Endodermal cell (in vitro differentiated cells): Measurements from ENCODE around the gene FGFRL1. TPM values are rescaled to one million over a fixed set of nuclear protein-coding genes. Genes with fewer than 3 reads are reported as not detected.

ENCODE experiments used
- DNase-seq: peaks from one replicate; pipeline ENCODE4 v3.0.0-alpha.2; 2017
- H3K27ac ChIP-seq: 2 replicates; pipeline ENCODE4 v1.5.1; 2013; ENCODE audit warnings: mild to moderate bottlenecking, low read depth, low read length, moderate library complexity
- H3K27me3 ChIP-seq: 2 replicates; pipeline ENCODE4 v1.6.1; 2013; ENCODE audit warnings: mild to moderate bottlenecking, low read length, moderate library complexity; ENCODE audit not compliant: insufficient read depth, control insufficient read depth, poor library complexity, severe bottlenecking
- H3K36me3 ChIP-seq: 2 replicates; pipeline ENCODE4 v1.7.0; 2013; ENCODE audit warnings: mild to moderate bottlenecking, low read length, moderate library complexity; ENCODE audit not compliant: control insufficient read depth, insufficient read depth
- H3K4me1 ChIP-seq: one replicate; pipeline ENCODE4 v1.7.0; 2013; ENCODE audit warnings: low read length; ENCODE audit not compliant: control insufficient read depth, insufficient read depth
- H3K4me3 ChIP-seq: 2 replicates; pipeline ENCODE4 v1.5.1; 2013; ENCODE audit warnings: mild to moderate bottlenecking, low read length, moderate library complexity
- H3K9ac ChIP-seq: 2 replicates; pipeline ENCODE4 v1.6.1; 2013; ENCODE audit warnings: mild to moderate bottlenecking, low read length, moderate library complexity; ENCODE audit not compliant: poor library complexity, severe bottlenecking; ENCODE audit errors: extremely low read depth
- H3K9me3 ChIP-seq: 2 replicates; pipeline ENCODE4 v1.6.1; 2013; ENCODE audit warnings: mild to moderate bottlenecking, low read length, moderate library complexity; ENCODE audit not compliant: control insufficient read depth
- H3K27ac Mint-ChIP-seq: 2 replicates; pipeline ENCODE4 v1.8.0; 2020; ENCODE audit warnings: mixed read lengths
- H3K27me3 Mint-ChIP-seq: 2 replicates; pipeline ENCODE4 v1.8.0; 2021; ENCODE audit warnings: mild to moderate bottlenecking, mixed read lengths; ENCODE audit not compliant: insufficient read depth
- H3K36me3 Mint-ChIP-seq: 2 replicates; pipeline ENCODE4 v1.8.0; 2020; ENCODE audit warnings: low read depth, mixed read lengths
- H3K4me1 Mint-ChIP-seq: 2 replicates; pipeline ENCODE4 v1.8.0; 2020; ENCODE audit warnings: mixed read lengths
- H3K4me3 Mint-ChIP-seq: 2 replicates; pipeline ENCODE4 v1.8.0; 2020; ENCODE audit warnings: mild to moderate bottlenecking, moderate library complexity, mixed read lengths
- H3K9me3 Mint-ChIP-seq: 2 replicates; pipeline ENCODE4 v1.8.0; 2020; ENCODE audit warnings: mild to moderate bottlenecking, mixed read lengths
- WGBS, 2 experiments: methylation state at CpG; one replicate each; pipeline versions ENCODE4 v1.1.5 to v1.1.7; 2013; ENCODE audit warnings: missing lambda C conversion rate in 2 of 2, mixed read lengths in 1 of 2; ENCODE audit not compliant: insufficient coverage in 1 of 2, insufficient read length in 1 of 2; 5-methylcytosine and 5-hydroxymethylcytosine counted together
- total RNA-seq, 2 donors: library from RNA; stranded (reverse); fragmentation: NEBNext Ultra II Directional in 1 of 2; extraction: Animal tissue kit (Norgen Biotek cat#: 25700) in 1 of 2; gene quantifications; 2 replicates in 1 of 2; 3 replicates in 1 of 2; pipeline ENCODE4 v1.2.1, GENCODE V29; 2021
- TF ChIP-seq, protein P1 (sequence below): fragments of 200-600 bp; sonication (generic); conservative IDR thresholded peaks from 2 replicates; pipeline ENCODE4 v1.5.0; 2021; ENCODE audit warnings: antibody characterized with exemption, mild to moderate bottlenecking

FGFRL1 gene
- total RNA-seq, 2 donors from 2014 or later, result 51.0 to 93.3 TPM

DNA sequence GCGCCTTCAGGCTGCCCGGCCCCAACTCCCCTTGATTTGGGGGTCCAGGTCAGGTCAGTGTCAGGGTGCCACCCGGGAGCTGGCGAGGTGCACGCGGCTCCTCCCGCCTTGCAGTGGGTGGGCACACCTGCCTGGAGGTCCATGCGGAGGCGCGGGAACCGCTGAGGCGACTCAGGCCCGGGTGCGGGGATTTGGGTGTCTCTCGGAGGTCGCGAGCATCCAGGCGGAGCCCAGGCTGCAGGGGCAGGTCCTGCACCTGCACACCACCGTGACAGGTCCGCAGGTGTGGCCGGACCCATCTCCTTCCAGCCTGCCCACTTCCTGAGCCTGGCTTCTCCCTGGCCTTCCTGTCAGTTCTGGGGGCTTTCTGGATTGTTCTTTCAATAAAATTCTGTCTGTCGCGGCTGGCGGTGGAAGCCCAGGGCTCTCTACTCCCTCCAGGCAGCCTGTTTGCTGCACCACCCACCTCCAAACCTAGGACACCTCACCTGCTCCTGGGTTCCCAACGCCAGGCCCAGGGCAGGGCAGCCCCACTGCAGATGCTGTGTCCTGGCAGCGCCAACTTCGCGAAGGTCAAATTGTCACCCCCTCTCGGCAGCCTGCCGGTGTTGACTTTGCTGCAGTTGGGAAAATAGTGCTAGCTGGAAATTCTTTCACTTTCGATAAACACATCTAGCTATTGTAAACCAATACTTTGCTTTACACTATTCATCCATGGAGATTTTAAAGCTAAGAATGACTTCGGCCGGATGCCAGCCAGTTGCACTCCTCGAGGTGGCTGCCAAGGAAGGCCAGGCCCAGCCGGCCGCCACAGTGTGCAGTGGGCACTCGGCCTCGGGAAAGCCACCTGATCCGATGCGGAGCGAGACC is 35.9 kb downstream of the FGFRL1 start:
- peak; percentile 61 for DNase-seq
- 88 to 89% methylated on average over 37 to 41 of the region's 41 CpGs for WGBS, 2 experiments
- no peak overlapping the region for H3K27ac Mint-ChIP-seq
- no peaks in the 10 kb centered on the region for H3K36me3 Mint-ChIP-seq
- no peaks in the 10 kb centered on the region for H3K4me1 Mint-ChIP-seq
- H3K9ac ChIP-seq, result no peak overlapping the region
- no peaks in the 10 kb centered on the region for H3K9me3 ChIP-seq
- peaks cover 3% of the 10 kb centered on the region for H3K9me3 Mint-ChIP-seq
- no peak overlapping the region for H3K4me3 ChIP-seq
- H3K27me3 ChIP-seq, result peaks cover 89% of the 10 kb centered on the region
- H3K4me3 Mint-ChIP-seq, result no peak overlapping the region
- peaks cover 78% of the 10 kb centered on the region for H3K27me3 Mint-ChIP-seq
- TF ChIP-seq, protein P1, sequence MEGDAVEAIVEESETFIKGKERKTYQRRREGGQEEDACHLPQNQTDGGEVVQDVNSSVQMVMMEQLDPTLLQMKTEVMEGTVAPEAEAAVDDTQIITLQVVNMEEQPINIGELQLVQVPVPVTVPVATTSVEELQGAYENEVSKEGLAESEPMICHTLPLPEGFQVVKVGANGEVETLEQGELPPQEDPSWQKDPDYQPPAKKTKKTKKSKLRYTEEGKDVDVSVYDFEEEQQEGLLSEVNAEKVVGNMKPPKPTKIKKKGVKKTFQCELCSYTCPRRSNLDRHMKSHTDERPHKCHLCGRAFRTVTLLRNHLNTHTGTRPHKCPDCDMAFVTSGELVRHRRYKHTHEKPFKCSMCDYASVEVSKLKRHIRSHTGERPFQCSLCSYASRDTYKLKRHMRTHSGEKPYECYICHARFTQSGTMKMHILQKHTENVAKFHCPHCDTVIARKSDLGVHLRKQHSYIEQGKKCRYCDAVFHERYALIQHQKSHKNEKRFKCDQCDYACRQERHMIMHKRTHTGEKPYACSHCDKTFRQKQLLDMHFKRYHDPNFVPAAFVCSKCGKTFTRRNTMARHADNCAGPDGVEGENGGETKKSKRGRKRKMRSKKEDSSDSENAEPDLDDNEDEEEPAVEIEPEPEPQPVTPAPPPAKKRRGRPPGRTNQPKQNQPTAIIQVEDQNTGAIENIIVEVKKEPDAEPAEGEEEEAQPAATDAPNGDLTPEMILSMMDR, result no peak
- no peak overlapping the region for H3K27ac ChIP-seq
- no peaks in the 10 kb centered on the region for H3K36me3 ChIP-seq
- no peaks in the 10 kb centered on the region for H3K4me1 ChIP-seq

DNA sequence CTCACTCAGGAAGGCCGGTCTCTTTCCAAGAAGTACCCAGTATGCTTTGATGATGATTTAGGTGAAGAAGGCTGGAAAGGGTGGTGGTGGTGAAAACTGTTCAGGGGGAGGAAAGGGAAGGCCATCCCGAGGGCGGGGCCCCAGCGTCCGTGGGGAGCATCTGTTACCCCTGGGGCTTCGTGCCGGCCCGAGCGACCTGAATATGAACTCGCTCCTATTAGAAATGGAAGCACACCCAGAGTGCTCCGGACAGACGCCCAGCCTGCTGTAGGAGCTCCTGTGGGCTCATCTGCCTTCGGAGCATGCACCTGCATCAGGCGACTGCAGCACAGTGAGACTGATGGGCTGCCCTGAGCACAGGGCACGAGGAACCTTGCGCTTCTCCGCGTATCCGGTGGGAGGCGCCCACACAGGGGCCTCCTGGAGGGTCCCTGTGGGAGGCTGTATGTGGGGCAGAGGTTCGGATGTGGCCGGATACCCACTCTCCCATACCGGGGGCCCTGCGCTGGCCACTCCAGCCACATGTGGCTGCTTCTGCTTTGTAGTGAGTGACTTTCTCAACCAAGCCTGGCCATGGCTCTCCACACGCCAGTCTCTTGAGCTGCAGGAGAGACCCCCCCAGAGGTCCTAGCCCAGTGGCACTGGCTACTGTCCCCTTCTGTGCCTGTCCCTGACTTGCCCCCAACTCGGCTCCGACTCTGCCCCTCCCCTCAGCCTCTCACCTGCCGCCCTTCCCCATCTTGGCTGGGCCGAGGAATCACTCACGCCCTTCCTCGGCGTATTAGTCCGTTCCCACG is 36.7 kb downstream of the FGFRL1 start:
- H3K27ac ChIP-seq, result no peak overlapping the region
- H3K4me1 Mint-ChIP-seq, result no peaks in the 10 kb centered on the region
- no peak overlapping the region for H3K4me3 Mint-ChIP-seq
- H3K9me3 Mint-ChIP-seq, result peaks cover 3% of the 10 kb centered on the region
- H3K4me1 ChIP-seq, result no peaks in the 10 kb centered on the region
- H3K36me3 ChIP-seq, result no peaks in the 10 kb centered on the region
- no peaks in the 10 kb centered on the region for H3K36me3 Mint-ChIP-seq
- peaks cover 96% of the 10 kb centered on the region for H3K27me3 ChIP-seq
- DNase-seq, result peak; percentile 49
- no peak overlapping the region for H3K4me3 ChIP-seq
- H3K27ac Mint-ChIP-seq, result no peak overlapping the region
- 88 to 93% methylated on average over 19 to 34 of the region's 34 CpGs for WGBS, 2 experiments
- no peaks in the 10 kb centered on the region for H3K9me3 ChIP-seq
- TF ChIP-seq, protein P1, result no peak
- peaks cover 86% of the 10 kb centered on the region for H3K27me3 Mint-ChIP-seq
- no peak overlapping the region for H3K9ac ChIP-seq

DNA sequence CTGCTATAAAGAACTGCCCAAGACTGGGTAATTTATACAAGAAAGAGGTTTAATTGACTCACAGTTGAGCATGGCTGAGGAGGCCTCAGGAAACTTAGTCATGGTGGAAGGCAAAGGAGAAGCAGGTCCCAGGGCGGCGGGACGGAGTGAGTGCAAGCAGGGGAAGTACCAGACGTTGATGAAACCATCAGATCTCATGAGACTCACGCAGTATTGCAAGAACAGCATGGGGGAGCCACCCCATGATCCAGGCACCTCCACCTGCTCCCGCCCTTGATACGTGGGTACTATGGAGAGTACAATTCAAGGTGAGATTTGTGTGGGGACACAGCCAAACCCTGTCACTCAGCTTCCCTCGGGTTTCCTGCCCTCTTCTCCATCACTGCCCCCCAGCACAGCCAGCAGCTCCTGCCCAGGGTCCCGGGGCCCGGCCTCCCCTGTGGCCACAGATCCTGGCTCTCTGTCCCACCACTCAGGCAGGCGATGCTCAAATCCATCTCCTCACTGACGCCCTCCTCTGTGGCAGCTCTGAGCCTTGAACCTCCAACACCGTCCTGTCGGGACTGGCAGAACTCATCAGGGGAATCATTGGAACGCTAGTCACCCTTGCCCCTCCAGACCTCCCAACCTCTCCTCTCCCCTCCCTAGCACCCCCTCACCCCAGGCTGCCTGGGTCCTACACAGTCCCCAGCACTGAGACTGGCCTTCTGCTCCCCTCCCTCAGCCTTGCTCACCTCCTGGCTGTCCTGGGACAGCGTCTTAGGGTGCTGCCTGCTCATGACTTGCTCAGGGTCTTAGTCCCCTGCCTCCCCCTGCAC is 37.6 kb downstream of the FGFRL1 start:
- Histone ChIP-seq H3K9ac (no peak overlapping the region), H3K4me3 (no peak overlapping the region), H3K4me1 (no peaks in the 10 kb centered on the region), H3K36me3 (no peaks in the 10 kb centered on the region), H3K27ac (no peak overlapping the region), H3K27me3 (peaks cover 96% of the 10 kb centered on the region), H3K9me3 (no peaks in the 10 kb centered on the region)
- Mint-ChIP-seq H3K27me3 (peaks cover 88% of the 10 kb centered on the region), H3K36me3 (no peaks in the 10 kb centered on the region), H3K27ac (no peak overlapping the region), H3K9me3 (peaks cover 3% of the 10 kb centered on the region), H3K4me3 (no peak overlapping the region), H3K4me1 (no peaks in the 10 kb centered on the region)
- TF ChIP-seq, protein P1, result no peak
- WGBS, 2 experiments, result 88 to 89% methylated on average over 14 to 16 of the region's 16 CpGs
- DNase-seq, result peak; percentile 44
